Cardiac atrium fibroblast (primary cell): ENCODE measurements around the gene THAP4. TPM values are rescaled to one million over a fixed set of nuclear protein-coding genes. Genes with fewer than 3 reads are reported as not detected.

Experiments used
- total RNA-seq: library from RNA; depleted of rRNA; stranded (reverse); fragments of >200 nt; gene quantifications from 2 replicates; pipeline ENCODE4 v1.2.3, GENCODE V29; 2015

THAP4 gene
- total RNA-seq: 36.3 and 46.2 TPM in 2 replicates

GRCh38 chr2:241637018-241637794 lies at the start of gene THAP4, which contains the start of gene ATG4B:
Gene THAP4 (minus strand): TSS chr2:241637158. CDS start chr2:241637017, 141 bp downstream.
Gene ATG4B (plus strand): TSS chr2:241637693. CDS start chr2:241637715, 22 bp downstream.

GRCh38 chr2:241558532-241559322 lies 78.2 kb downstream of the THAP4 start, which contains the start of gene BOK:
Gene BOK (plus strand): TSS chr2:241558745. CDS start chr2:241559484, 739 bp downstream.

Other genes starting within 250 kb of the THAP4 start
- 198 and 268 TPM in 2 replicates for gene STK25, start 128.6 kb downstream of the THAP4 start, total RNA-seq
- gene BOK, start 78.4 kb downstream of the THAP4 start, total RNA-seq: 64.0 and 78.2 TPM in 2 replicates
- 54.6 and 61.7 TPM in 2 replicates for gene ATG4B, start 535 bp upstream of the THAP4 start, total RNA-seq
- 28.8 and 31.6 TPM in 2 replicates for gene DTYMK, start 49.7 kb upstream of the THAP4 start, total RNA-seq
- 10.8 and 18.3 TPM in 2 replicates for gene ING5, start 64.9 kb upstream of the THAP4 start, total RNA-seq
- gene D2HGDH, start 97.5 kb upstream of the THAP4 start, total RNA-seq: 13.0 and 14.6 TPM in 2 replicates
- not detected in 2 replicates for gene GAL3ST2, start 139.7 kb upstream of the THAP4 start, total RNA-seq
- gene NEU4, start 172.0 kb upstream of the THAP4 start, total RNA-seq: not detected in 2 replicates
- gene PDCD1, start 221.7 kb upstream of the THAP4 start, total RNA-seq: not detected in 2 replicates
- gene RTP5, start 232.6 kb upstream of the THAP4 start, total RNA-seq: not detected in 2 replicates